H1 (cell line): Measurements from ENCODE around the gene CLIP3.
A peak's percentile ranks its signal among the peaks of the same experiment; 100 is the strongest.

Source experiments
- ATF2 ChIP-seq: IDR thresholded peaks from 2 replicates; pipeline ENCODE4 v1.6.1; 2012; ENCODE audit warnings: low read length, inconsistent platforms
- BACH1 ChIP-seq: IDR thresholded peaks from 2 replicates; pipeline ENCODE4 v1.6.1; 2012; ENCODE audit warnings: low read length, improper control_type of control experiment
- BRCA1 ChIP-seq: IDR thresholded peaks from 2 replicates; pipeline ENCODE4 v1.6.1; 2012; ENCODE audit warnings: low read depth, low read length, improper control_type of control experiment
- CEBPB ChIP-seq: IDR thresholded peaks from 2 replicates; pipeline ENCODE4 v1.6.1; 2012; ENCODE audit warnings: low read depth, low read length
- CTCF ChIP-seq, 3 experiments: IDR thresholded peaks; 1 replicate in 2 of 3; 2 replicates in 1 of 3; pipeline versions ENCODE4 v1.5.1 to v1.6.1; 2011; ENCODE audit warnings: low read length in 3 of 3, mild to moderate bottlenecking in 3 of 3, inconsistent platforms in 2 of 3, low read depth in 1 of 3, moderate library complexity in 1 of 3; ENCODE audit not compliant: insufficient read depth in 1 of 3; ENCODE audit errors: control extremely low read depth in 1 of 3
- EZH2 ChIP-seq: fragments of 200-600 bp; sonication (generic); IDR thresholded peaks from 2 replicates; pipeline ENCODE4 v1.7.1; 2012; ENCODE audit warnings: low read depth, mild to moderate bottlenecking, moderate library complexity, low read length, inconsistent platforms; ENCODE audit not compliant: severe bottlenecking
- HDAC6 ChIP-seq: IDR thresholded peaks from one replicate; pipeline ENCODE4 v1.7.1; 2012; ENCODE audit warnings: low read depth, mild to moderate bottlenecking, inconsistent platforms, low read length, moderate library complexity
- MAX ChIP-seq: IDR thresholded peaks from 2 replicates; pipeline ENCODE4 v1.6.1; 2012; ENCODE audit warnings: inconsistent platforms
- NRF1 ChIP-seq: IDR thresholded peaks from 2 replicates; pipeline ENCODE4 v1.6.1; 2011; ENCODE audit warnings: mild to moderate bottlenecking, low read depth, low read length, improper control_type of control experiment

GRCh38 chr19:36009220-36009619 lies 23.5 kb downstream of the CLIP3 start:
- TF ChIP-seq BACH1 (no peak), EZH2 (no peak), CTCF (IDR thresholded peaks at IDR 0.05; ENCODE audit: control extremely low read depth in 1 of 3, insufficient read depth in 1 of 3, low read depth in 1 of 3, low read length in 3 of 3) (no peak), BRCA1 (no peak), HDAC6 (no peak), MAX (peak; percentile 57; the same call in 1 of the 2 replicates), CEBPB (no peak), ATF2 (no peak), NRF1 (no peak)
